Left colon (tissue), 2 donors: Measurements from ENCODE around the gene DYNC1I1. TPM values are rescaled to one million over a fixed set of nuclear protein-coding genes. Genes with fewer than 3 reads are reported as not detected.

Experiments used
- ATAC-seq: fragments of 200-7000 bp; cut with Tn5 transposase; one replicate; pipeline ENCODE4 v1.9.1; 2020; ENCODE audit warnings: mild to moderate bottlenecking, moderate library complexity
- DNase-seq, 2 donors: peaks; one replicate each; pipeline ENCODE4 v3.0.0-alpha.2; 2020
- intact Hi-C, 2 donors: fragments of 100-400 bp; cut with DNase I in 1 of 2; cut with micrococcal nuclease in 1 of 2; formaldehyde crosslinking; loops; one replicate each; pipeline versions ENCODE4 v1.11.2 to v1.14.0; 2022; cut with DNase I, micrococcal nuclease
- total RNA-seq, 2 donors: library from RNA; stranded (reverse); fragmentation: NEBNext Ultra II Directional; extraction: Animal tissue kit (Norgen Biotek cat#: 25700); gene quantifications; one replicate each; pipeline ENCODE4 v1.2.1, GENCODE V29; 2021
- donor health status: DM: no; HTN: no; CAD: no.
- donor health status: DM: yes; HTN: yes; CAD: no.

The DYNC1I1 gene
- total RNA-seq, 2 donors from 2014 or later: 0.43 to 3.0 TPM

DNA sequence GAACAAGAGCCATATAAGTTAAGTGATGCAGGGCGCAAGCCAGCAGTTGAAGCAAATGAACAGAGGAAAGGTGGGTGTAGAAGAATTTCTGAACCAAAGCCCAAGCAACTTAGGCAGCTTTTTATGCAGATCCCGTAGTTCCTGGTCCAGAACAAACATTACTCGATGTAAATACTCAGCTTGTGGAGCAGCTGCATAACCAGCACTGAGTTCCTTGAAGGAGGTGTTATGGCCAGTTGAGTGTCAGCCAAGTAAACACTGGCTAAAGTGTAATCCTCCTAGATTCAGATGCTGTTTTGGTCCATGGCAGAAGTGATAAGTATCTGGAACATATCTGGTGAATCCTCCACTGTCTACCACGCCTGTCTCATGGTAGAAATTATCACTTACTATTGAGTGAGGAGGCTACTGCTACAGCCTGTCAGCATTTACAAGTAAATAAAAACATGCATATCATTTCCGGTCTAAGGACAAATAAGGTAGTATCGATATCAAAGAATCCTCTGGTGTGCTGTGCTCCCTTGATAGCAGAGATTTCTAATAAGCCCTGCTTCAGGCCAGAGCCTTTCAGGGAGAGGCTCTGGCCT is 213.9 kb downstream of the DYNC1I1 start:
- intact Hi-C loops: no loop called here

DNA sequence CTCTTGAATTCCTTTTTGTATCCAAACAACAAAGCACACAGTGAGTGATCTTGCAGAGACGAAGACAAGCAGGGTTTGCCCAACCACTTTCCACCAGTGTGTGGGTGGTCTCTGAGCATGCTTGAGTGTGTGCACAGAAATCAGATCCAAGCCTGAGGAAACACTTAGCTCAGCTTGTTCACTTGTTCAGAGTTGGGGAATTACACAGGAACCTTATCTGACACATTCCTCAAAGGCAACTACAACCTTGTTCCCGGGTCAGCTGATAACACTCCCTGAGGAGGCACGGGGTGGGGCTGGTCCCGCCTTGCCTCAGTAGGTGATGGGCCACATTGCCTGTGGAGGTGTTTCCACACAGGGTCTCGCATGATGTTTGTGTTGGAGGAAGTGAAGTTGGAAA is 216.9 kb downstream of the DYNC1I1 start:
- DNase-seq (no peak), ATAC-seq (no peak)
- intact Hi-C loops: no loop called here

More for the DNA sequence above, 213.9 kb downstream of the DYNC1I1 start:
- DNase-seq (no peak), ATAC-seq (no peak)

DNA sequence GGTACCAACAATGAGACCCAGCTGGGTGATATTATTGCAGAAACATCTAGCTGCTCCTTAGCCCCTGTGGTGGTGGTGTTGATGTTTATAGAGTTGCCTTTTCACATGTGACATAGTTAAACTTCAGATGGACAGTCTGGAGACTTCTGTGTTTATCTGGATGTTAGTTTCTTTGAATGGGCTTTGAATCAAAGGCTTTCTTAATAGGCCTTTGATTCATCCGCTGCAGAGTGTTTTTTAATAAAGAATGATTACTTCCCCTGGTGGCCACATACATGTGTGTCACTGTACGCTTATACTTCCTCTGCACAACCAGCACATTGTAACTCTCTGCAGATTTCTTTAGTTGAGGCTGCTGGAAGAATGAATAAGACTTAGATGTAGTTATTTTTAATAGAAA is 221.0 kb downstream of the DYNC1I1 start:
- DNase-seq (no peak), ATAC-seq (no peak)
- intact Hi-C loops: no loop called here

DNA sequence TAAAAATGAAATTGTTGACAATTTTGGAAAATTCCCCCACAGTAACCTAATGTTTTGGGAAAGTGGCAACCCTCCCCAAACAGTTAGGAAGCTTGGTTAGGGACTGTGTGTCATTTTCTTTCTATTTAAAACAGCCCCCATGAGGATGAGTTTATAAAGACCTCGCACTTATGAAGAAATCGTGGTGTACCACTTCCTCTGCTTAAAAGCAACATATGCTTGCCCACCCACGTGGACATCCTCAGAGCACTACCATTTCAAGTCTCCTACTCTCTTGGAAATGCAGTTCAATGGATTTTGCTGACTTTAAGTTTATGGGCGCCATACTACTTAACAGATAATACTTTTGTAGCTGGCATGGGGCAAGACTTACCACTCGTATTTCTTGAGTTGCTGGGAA is 223.8 kb downstream of the DYNC1I1 start:
- intact Hi-C loops: no loop called here
- ATAC-seq: no peak
- DNase-seq: no peak

DNA sequence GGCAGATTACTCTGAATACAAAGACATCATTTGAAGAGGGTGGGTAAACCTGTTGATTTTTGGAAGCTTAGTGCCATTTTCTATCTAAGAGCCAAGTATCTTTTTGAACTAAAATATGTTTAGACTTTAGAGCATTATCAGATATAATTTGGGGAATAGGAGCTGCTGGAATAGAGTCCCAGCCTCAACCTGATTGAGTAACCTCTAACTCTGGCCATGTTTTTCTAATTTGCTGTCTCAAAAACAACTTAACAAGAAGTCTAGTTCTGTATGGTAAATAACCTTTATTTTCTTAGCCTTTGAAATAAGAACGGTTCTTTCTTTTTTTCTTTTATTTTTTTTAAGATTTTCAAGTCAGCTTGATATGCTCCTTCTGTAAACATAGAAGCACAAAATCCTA is 224.5 kb downstream of the DYNC1I1 start:
- intact Hi-C loops: no loop called here
- DNase-seq (no peak), ATAC-seq (no peak)

DNA sequence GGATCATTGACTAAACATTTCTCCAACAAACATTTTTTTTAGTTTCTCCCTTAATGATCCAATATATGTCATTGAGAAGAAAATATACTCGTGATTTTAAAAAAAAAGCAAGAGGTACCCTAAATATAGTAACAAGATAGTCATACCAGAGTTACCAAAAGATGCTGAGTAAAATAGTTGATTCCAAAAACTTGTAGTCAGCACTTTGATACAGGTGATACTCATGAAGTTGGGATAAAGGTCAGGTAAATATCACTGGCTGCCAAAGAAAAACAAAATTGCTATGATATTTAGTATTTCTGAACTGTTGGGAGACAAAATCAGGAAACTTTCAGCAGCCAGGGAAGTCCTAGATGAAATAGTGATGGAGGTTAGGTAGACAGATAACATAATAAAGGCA is 225.3 kb downstream of the DYNC1I1 start:
- ATAC-seq (no peak), DNase-seq (no peak)
- intact Hi-C loops: no loop called here

DNA sequence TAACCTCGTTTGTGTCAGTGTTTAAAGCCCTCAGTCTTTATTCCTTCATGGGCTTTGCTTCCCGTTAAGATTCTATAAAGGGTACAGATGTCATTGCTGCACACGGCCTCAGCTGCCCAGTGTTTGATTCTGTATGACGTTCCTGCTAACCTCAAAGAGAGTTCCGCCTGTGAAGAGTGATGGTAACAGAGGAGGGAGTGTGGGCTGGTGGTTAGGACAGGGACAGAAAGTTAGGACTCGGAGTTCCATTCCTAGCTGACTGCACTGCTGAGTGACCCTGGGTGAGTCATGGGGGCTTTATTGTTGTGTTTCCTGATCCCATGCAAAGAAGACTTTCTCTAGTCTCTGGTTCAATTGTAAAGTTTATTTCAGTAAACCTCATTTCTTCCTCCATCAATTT is 227.1 kb downstream of the DYNC1I1 start:
- no peak for DNase-seq
- no peak for ATAC-seq
- intact Hi-C loops: no loop called here

DNA sequence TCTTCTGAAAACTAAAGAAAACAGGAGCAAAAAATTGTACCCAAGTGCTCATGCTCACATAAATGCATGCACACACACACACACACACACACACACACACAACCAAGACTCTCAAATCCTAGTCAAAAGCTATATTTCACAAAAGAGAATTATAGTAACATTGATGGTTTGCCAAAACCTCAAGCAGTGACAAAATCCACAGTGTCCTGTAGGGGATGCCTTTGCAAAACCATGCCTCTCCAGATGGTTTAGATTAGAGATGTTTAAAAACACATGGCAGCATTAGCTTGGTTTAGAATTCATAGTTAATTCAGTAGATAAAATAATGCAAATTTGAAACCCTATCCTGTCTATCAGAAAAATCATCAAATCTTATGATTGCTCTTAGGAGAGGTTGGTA is 232.2 kb downstream of the DYNC1I1 start:
- ATAC-seq (no peak), DNase-seq (no peak)
- intact Hi-C loops: no loop called here

DNA sequence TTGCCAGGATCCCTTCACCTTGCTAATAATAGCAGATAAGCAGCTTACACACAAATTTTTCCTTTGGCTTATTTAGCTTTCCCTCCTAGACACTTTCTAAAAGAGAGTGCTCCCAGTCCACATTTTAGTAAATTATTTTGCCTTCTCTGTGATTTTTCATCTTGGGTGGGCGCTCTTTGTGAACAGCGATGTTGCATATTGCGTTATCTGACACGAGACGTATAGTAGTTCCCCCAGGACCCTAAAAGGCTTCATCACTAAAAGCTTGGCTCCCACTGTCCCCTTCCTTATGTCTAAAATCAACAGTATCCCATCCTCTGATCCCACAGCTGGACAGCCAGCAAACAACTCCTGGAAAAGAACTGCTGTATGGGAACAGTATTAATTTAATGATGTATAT is 232.9 kb downstream of the DYNC1I1 start:
- intact Hi-C loops: no loop called here
- DNase-seq (no peak), ATAC-seq (no peak)

DNA sequence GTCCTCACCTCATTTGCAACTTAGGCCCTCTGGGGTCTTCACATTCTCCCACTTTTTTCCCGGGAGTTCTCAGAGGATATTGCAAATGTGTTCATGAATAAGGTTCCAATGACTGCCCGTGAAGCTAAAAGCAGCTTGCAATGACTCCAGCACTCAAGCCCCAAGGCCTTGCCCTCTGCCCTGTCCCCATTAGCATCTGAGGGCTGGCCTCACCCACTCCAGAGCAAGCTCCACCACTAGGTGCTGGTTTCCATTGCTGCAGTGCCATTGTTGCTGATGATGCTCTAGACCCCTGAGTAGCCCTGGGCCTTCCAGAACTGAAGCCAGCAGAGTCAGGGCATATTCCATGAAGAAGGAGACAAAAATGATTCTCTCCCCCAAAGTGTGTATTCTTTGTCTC is 236.8 kb downstream of the DYNC1I1 start:
- DNase-seq: no peak
- ATAC-seq: no peak
- intact Hi-C loops: no loop called here

DNA sequence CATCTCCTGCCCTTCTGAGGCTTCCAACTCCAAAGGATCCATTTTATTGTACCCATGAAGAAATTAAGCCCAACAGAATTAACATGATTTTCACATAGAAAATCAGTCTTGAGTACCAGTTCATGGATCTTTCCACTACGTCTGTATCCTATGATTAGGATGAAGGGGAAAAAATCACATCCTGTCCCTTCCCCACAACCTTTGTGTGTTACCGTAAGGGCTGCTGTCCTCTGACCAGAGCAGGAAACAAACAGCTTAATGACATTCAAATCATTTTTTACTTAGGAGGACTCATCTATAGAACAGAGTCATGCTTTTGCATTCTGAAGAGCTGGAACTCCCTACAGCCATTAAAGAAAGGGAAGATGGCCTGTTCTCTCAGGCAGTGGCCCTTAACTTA is 241.5 kb downstream of the DYNC1I1 start:
- intact Hi-C loops: no loop called here
- DNase-seq: no peak
- ATAC-seq: no peak

DNA sequence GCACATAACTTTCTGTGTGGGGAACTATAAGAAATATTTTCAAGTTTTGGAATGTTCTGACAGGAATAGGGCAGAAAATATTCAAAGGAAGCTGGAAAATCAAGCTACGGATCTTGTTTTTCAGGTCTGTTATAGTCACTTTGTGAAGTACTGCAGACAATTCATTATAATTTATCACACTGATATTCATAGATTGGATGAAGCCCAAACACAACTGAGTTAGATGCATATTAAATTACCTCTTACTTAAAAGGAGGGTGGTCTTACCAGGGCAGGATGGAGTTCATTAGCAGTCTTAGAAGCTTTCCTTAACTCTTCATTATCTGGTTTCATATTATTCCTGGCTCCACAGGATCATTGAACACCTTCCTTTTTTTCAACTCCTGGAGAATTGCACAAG is 242.3 kb downstream of the DYNC1I1 start:
- intact Hi-C loops: no loop called here
- no peak for ATAC-seq

DNA sequence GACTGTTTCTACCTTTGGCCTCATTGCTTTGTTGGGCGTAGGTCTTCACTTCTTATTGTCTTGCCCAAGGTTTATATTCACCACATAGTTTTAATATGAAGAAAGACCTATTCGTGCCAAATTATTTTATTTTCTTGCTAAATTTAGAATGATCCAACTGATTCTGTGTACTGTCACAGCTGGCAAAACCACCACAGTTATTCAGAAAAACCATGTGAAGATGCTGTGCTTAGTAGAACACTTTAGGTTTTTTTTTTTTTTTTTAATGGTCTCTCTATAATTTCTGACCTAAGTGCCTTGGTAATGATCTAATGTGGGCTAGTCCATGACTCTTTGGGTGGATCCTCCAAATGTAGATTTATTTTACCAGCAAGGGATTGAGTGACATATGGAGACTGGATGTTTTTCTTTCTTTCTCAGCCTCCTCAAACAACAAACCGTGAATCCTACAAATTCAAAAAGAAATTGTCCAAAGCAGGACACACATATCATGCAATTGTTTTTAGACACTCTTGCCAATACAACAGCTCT is 243.8 kb downstream of the DYNC1I1 start:
- no peak for DNase-seq
- intact Hi-C loops: no loop called here
- ATAC-seq: no peak

More for the DNA sequence above, 242.3 kb downstream of the DYNC1I1 start:
- no peak for DNase-seq

DNA sequence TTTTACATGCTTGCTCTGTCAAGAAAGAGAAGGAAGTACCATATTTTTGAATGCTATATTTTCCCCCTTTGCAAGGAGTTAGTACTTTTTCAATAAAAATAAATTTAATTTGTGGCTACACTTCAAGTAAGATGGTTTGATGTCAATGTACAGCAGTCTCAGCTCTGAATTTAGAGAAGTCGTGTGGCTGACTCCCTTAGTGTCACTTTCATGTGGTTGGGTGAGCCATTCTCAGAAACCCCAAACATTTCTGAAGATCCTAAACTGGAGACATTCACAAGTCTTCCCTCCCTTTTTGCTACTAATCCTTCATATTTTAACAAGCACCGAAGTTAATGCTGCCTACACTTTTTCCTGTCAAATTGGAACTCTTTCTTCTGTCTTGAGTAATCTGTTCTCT is 244.4 kb downstream of the DYNC1I1 start:
- intact Hi-C loops: no loop called here
- DNase-seq (no peak), ATAC-seq (no peak)

DNA sequence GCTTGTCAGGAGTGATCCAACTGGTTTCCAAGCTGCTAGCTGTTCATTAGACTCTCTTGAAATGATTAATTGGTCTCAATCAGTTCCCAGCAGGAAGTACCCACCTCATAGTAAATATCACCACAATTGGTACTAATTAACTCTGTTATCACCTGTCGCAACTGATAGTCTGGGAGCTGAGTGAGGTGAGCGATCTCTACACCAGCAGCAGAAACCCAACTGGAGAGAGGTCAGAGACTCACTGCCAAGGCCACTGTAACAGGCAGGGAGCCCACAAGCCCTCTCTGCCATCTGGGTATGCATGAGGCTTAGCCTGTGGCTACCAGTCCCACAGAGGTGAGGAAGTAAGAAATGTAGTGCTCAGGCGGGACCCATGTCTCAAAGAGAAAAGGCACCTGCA is 245.5 kb downstream of the DYNC1I1 start:
- intact Hi-C loops: no loop called here
- no peak for DNase-seq
- no peak for ATAC-seq

DNA sequence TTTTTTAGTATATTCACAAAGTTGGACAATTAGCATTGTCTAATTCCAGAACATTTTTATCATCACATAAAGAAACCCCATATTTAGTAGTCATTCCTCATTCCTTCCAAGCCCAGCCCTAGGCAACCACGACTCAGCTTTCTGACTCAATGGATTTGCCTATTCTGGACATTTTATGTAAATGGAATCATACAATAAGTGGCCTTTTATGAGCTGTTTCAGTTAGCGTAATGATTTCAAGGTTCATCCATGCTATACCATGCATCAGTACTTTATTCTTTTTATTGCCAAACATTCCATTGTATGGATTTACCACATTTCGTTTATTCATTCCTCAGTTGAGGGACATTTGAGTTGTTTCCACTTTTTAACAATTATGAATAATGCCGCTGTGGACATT is 249.2 kb downstream of the DYNC1I1 start:
- no peak for DNase-seq
- intact Hi-C loops: no loop called here
- no peak for ATAC-seq

DNA sequence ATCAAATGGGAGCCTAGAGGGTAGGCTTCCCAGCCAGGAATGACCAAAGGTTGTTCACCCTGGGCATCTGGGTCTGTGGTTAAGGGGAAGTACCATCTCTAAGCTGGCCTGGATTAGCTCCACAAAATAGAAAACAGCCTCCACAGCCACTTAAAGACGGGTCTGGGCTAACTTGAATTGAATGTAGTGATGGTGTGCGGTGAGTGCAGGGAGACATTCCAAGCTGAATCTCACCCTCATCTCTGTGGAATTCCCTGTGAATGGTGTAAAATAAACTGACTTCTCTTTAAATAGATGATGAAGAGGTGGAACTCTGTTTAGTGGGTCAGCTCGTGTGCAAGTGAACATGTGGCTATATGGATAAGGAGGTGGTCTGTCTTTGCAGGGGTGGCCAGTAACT is 251.0 kb downstream of the DYNC1I1 start:
- no peak for ATAC-seq
- intact Hi-C loops: no loop called here
- no peak for DNase-seq

DNA sequence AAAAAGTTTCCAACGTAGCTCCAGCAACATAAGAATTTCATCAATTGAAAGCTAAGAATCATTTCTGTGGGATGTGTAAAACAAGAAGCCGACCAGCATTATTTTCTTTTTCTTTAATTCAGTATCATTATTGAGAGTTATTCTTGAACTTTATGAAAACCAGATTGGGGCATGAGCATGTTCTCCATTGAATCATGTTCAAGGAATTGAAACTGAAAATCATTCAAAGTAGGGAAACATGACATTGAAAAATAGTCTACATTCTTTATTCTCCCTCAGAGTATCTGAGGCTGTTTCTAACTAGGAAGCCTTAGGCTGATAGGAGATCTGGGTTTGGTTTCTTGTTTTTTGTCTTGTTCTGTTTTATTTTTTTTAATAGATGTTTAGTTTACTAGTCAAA is 253.7 kb downstream of the DYNC1I1 start:
- DNase-seq: no peak

DNA sequence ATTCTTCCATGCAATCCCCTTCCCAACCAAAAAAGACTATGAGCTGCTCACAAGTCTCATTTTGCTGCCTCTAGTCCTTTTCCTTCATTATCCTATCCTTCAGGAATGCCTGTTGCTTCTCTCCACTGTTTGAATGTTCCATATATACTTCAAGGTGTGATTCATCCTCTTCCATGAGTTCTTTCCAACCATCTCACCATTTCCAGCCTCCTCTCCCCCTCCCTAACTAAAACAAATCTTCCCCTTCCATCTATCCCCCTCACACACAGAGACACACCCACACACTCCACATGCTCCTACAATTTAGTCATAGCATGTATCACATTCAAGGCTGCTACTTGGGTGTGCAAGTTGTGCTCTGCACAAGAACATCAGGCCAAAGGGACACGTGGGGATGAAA is 254.3 kb downstream of the DYNC1I1 start:
- intact Hi-C loops: no loop called here
- no peak for ATAC-seq
- no peak for DNase-seq

More for the DNA sequence above, 253.7 kb downstream of the DYNC1I1 start:
- no peak for ATAC-seq
- intact Hi-C loops: no loop called here

DNA sequence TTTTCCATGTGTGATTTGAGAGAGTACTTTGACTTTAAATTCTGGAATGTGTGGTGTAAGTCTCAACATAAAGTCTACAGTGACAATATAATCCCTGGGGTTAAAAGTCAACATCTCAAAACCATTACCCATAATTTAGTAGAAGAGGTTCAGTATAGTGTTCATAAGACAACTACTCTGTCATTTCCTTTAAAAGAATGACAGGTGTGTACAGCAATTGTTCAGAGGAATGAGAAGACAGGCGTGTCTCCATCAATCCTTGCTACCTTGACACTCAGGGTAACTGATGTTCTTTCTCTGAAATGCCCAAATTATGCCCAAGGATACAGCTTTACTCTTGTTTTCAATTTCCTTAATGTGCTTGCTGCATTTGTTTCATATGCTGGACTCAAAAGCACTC is 256.4 kb downstream of the DYNC1I1 start:
- DNase-seq (no peak), ATAC-seq (no peak)
- intact Hi-C loops: no loop called here

DNA sequence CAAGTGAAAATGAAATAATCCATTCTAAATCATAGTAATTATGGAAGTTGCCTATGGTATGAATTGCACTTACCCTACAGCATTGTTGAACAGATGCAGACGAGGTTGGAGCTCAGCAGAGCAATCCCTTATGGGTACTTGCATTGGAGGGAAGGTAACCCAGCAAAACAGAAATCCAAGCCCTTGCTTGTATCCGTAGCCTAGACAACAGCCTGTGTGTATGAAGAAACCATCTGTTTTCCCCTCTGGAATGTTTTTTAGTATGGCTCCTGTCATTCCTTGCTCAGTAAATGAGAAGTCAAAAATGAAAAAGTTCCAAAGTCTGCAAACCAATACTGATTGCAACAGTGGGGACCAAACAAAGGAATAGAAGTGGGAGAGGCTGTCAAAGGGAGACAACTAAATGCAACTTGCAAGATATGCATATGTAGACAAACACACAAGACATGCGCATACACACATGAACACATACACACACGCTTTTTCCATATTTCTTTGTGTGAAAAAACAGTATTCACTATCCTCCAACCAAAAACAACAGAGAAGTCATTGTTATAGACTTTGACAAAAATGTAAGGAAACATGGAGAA is 260.8 kb downstream of the DYNC1I1 start:
- intact Hi-C loops: no loop called here
- no peak for ATAC-seq
- no peak for DNase-seq
